A673 (cell line): ENCODE data around the gene CFAP97D1. TPM values are rescaled to one million over a fixed set of nuclear protein-coding genes. Genes with fewer than 3 reads are reported as not detected.
A peak's percentile ranks its signal among the peaks of the same experiment; 100 is the strongest.

Experiments used
- BruUV-seq: library from RNA; stranded (reverse); fragments of 400-500 nt; replicated peaks from 2 replicates; lab custom pipeline; 2021; lab: Mats Ljungman, UMichigan
- CTCF ChIA-PET: fragments of 300-600 bp; sonication (Branson Sonifier 250); formaldehyde crosslinking; loops from one replicate; lab custom pipeline; 2022; ENCODE audit warnings: antibody characterized with exemption; lab: Charles Lee
- POLR2A ChIA-PET: fragments of 300-600 bp; sonication (Branson Sonifier 250); formaldehyde crosslinking; loops from one replicate; lab custom pipeline; 2022; ENCODE audit warnings: antibody characterized with exemption; ENCODE audit not compliant: low non-redundant PET; lab: Charles Lee
- DNase-seq: peaks from one replicate; pipeline ENCODE4 v3.0.0-alpha.2; 2015; ENCODE audit warnings: low spot score
- H3K27ac ChIP-seq: fragments of 200-600 bp; sonication (generic); 2 replicates; pipeline ENCODE4 v1.5.1; 2016; ENCODE audit warnings: mixed run types, low read depth, mild to moderate bottlenecking, mixed read lengths, antibody characterized with exemption, low read length; ENCODE audit not compliant: poor library complexity, severe bottlenecking
- H3K27me3 ChIP-seq: fragments of 200-600 bp; sonication (generic); replicated peaks from 2 replicates; pipeline ENCODE4 v1.6.1; 2017; ENCODE audit warnings: mixed run types, low read depth, mild to moderate bottlenecking, mixed read lengths, antibody characterized with exemption, low read length; ENCODE audit not compliant: insufficient read depth, poor library complexity
- H3K36me3 ChIP-seq: fragments of 200-600 bp; sonication (generic); 2 replicates; pipeline ENCODE4 v1.6.1; 2016; ENCODE audit warnings: mixed run types, mild to moderate bottlenecking, mixed read lengths, antibody characterized with exemption, low read length; ENCODE audit not compliant: insufficient read depth, poor library complexity, severe bottlenecking
- H3K4me1 ChIP-seq: fragments of 200-600 bp; sonication (generic); 2 replicates; pipeline ENCODE4 v1.6.1; 2017; ENCODE audit warnings: mixed run types, mild to moderate bottlenecking, mixed read lengths, antibody characterized with exemption, low read length; ENCODE audit not compliant: insufficient read depth, poor library complexity, severe bottlenecking
- H3K4me3 ChIP-seq: fragments of 200-600 bp; sonication (generic); 2 replicates; pipeline ENCODE4 v1.5.1; 2016; ENCODE audit warnings: low read depth, mixed run types, mild to moderate bottlenecking, mixed read lengths, low read length; ENCODE audit not compliant: poor library complexity, severe bottlenecking
- H3K9me3 ChIP-seq: fragments of 200-600 bp; sonication (generic); 2 replicates; pipeline ENCODE4 v1.6.1; 2016; ENCODE audit warnings: mixed run types, low read depth, mild to moderate bottlenecking, mixed read lengths, antibody characterized with exemption, low read length; ENCODE audit not compliant: poor library complexity, severe bottlenecking
- EZH2 ChIP-seq: fragments of 200-600 bp; sonication (generic); IDR thresholded peaks from 2 replicates; pipeline ENCODE4 v1.6.1; 2017; ENCODE audit warnings: borderline replicate concordance, low read depth, mild to moderate bottlenecking, mixed read lengths, antibody characterized with exemption, low read length; ENCODE audit not compliant: poor library complexity, severe bottlenecking
- intact Hi-C: fragments of 100-400 bp; cut with micrococcal nuclease; formaldehyde crosslinking; loops from one replicate; pipeline ENCODE4 v1.10.0; 2022; ENCODE audit not compliant: unreplicated experiment
- total RNA-seq: library from RNA; stranded (reverse); gene quantifications from 2 replicates; pipeline ENCODE4 v1.2.3, GENCODE V29; 2021
- TF ChIP-seq, protein P1 (sequence below): fragments of 300-800, 200-600 bp; sonication (generic); conservative IDR thresholded peaks from 2 replicates; pipeline ENCODE4 v1.5.1; 2017; ENCODE audit warnings: low read depth, mild to moderate bottlenecking, antibody characterized with exemption, low read length, moderate library complexity, mixed read lengths

The CFAP97D1 gene
- total RNA-seq, 1 experiment from 2014 or later: not detected

- no peaks in the 10 kb centered on the region for H3K9me3 ChIP-seq
- no TSS peak for BruUV-seq
- intact Hi-C loops: no loop called here
- ChIA-PET POLR2A (no interaction called here), CTCF (no interaction called here)
- no peak overlapping the region for H3K27ac ChIP-seq
- H3K4me3 ChIP-seq: no peak overlapping the region
- no peaks in the 10 kb centered on the region for H3K36me3 ChIP-seq
- DNase-seq: no peak
- TF ChIP-seq, protein P1, sequence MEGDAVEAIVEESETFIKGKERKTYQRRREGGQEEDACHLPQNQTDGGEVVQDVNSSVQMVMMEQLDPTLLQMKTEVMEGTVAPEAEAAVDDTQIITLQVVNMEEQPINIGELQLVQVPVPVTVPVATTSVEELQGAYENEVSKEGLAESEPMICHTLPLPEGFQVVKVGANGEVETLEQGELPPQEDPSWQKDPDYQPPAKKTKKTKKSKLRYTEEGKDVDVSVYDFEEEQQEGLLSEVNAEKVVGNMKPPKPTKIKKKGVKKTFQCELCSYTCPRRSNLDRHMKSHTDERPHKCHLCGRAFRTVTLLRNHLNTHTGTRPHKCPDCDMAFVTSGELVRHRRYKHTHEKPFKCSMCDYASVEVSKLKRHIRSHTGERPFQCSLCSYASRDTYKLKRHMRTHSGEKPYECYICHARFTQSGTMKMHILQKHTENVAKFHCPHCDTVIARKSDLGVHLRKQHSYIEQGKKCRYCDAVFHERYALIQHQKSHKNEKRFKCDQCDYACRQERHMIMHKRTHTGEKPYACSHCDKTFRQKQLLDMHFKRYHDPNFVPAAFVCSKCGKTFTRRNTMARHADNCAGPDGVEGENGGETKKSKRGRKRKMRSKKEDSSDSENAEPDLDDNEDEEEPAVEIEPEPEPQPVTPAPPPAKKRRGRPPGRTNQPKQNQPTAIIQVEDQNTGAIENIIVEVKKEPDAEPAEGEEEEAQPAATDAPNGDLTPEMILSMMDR: no peak
- TF ChIP-seq EZH2: no peak
- peaks cover 8% of the 10 kb centered on the region for H3K4me1 ChIP-seq
- no peaks in the 10 kb centered on the region for H3K27me3 ChIP-seq
Observed at GRCh38 chr17:43782913-43783680, 2.9 kb downstream of the CFAP97D1 start.

- BruUV-seq: no TSS peak
- ChIA-PET CTCF (no interaction called here), POLR2A (no interaction called here)
- H3K4me1 ChIP-seq: peaks cover 12% of the 10 kb centered on the region
- TF ChIP-seq, protein P1: no peak
- no peak for TF ChIP-seq EZH2
- DNase-seq: peak; percentile 9
- intact Hi-C loops: no loop called here
- H3K9me3 ChIP-seq: no peaks in the 10 kb centered on the region
- no peaks in the 10 kb centered on the region for H3K27me3 ChIP-seq
- H3K27ac ChIP-seq: no peak overlapping the region
- H3K36me3 ChIP-seq: no peaks in the 10 kb centered on the region
- H3K4me3 ChIP-seq: no peak overlapping the region
Observed at GRCh38 chr17:43784068-43784467, 3.8 kb downstream of the CFAP97D1 start.

DNA sequence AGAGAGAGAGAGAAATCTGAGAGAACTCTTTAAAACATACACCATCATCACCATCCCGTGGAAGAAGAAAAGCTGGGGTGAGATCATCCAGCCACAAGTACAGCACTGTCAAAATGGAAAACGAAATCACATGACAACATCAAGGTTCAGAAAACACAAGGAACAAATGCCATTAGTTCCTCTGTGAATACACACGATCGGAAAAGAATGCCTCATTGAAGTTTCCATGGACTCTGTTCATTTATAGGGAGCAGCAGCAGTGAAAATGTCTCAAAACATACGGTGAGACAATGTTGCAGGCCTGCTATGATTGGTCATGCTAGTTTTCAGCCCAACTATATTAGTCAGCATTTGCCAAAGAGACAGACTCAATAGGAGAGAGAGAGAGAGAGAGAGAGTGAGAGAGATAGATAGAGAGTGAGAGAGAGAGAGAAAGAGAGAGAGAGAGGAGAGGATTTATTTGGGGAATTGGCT lies 4.4 kb downstream of the CFAP97D1 start:
- Histone ChIP-seq H3K27me3 (no peaks in the 10 kb centered on the region), H3K36me3 (no peaks in the 10 kb centered on the region), H3K9me3 (no peaks in the 10 kb centered on the region), H3K27ac (no peak overlapping the region), H3K4me3 (no peak overlapping the region), H3K4me1 (peaks cover 12% of the 10 kb centered on the region)
- CTCF ChIA-PET: no interaction called here
- BruUV-seq: no TSS peak
- TF ChIP-seq EZH2: no peak
- TF ChIP-seq, protein P1: no peak
- no peak for DNase-seq
- intact Hi-C loops: no loop called here
- POLR2A ChIA-PET: no interaction called here
